Activated naive CD4-positive, alpha-beta T cell treated with anti-CD3 and anti-CD28 coated beads, Interleukin-2, amount 50 U/mL, for 72 hours (primary cell): Measurements from ENCODE around the gene PBX4. TPM values are rescaled to one million over a fixed set of nuclear protein-coding genes. Genes with fewer than 3 reads are reported as not detected.

Experiments used
- ATAC-seq, 2 donors: fragments of 150-1000 bp; cut with Tn5 transposase; 2 replicates each; pipeline ENCODE4 v1.10.0; 2021; ENCODE audit warnings: mild to moderate bottlenecking in 2 of 2, moderate library complexity in 2 of 2
- DNase-seq, 2 donors: peaks; one replicate each; pipeline ENCODE4 v3.0.0; 2021 to 2022; ENCODE audit warnings: low spot score in 2 of 2
- H3K27ac Mint-ChIP-seq, 2 donors: one replicate each; pipeline ENCODE4 v1.8.0; 2022; ENCODE audit warnings: mild to moderate bottlenecking in 2 of 2, mixed read lengths in 2 of 2
- H3K36me3 Mint-ChIP-seq, 2 donors: one replicate each; pipeline ENCODE4 v1.8.0; 2022; ENCODE audit warnings: mixed read lengths in 2 of 2
- H3K9me3 Mint-ChIP-seq, 2 donors: one replicate each; pipeline ENCODE4 v1.8.0; 2022; ENCODE audit warnings: mixed read lengths in 2 of 2
- total RNA-seq, 2 donors: library from RNA; stranded (reverse); gene quantifications; one replicate each; pipeline ENCODE4 v1.2.3, GENCODE V29; 2022

PBX4 gene
- total RNA-seq, 2 donors from 2014 or later: 27.6 to 37.3 TPM

GRCh38 chr19:19517235-19517619, 101.3 kb downstream of the PBX4 start:
- ATAC-seq (no peak), DNase-seq (no peak)
- H3K27ac Mint-ChIP-seq: peak overlapping the region; percentile 93 to 97
- H3K36me3 Mint-ChIP-seq: peaks cover 14 to 22% of the 10 kb centered on the region in 2 donors
- H3K9me3 Mint-ChIP-seq: no peaks in the 10 kb centered on the region

- Mint-ChIP-seq H3K9me3 (no peaks in the 10 kb centered on the region), H3K36me3 (peaks cover 14 to 20% of the 10 kb centered on the region in 2 donors), H3K27ac (peak within 1 kb of the TSS; percentile 93 to 97)
- DNase-seq (peak; percentile 95 to 96), ATAC-seq (peak; percentile 93 to 96)
These were observed 102.6 kb downstream of the PBX4 start, which contains the start of gene NDUFA13 for GRCh38 chr19:19515642-19516519. TSS of gene NDUFA13 (plus strand) at chr19:19516225. CDS start at chr19:19516239, 14 bp downstream.

GRCh38 chr19:19514881-19515641, 103.4 kb downstream of the PBX4 start, which contains the start of gene TSSK6:
TSS of gene TSSK6 (minus strand) at chr19:19515548. CDS start at chr19:19515427, 121 bp downstream.
- H3K36me3 Mint-ChIP-seq: peaks cover 11 to 14% of the 10 kb centered on the region in 2 donors
- DNase-seq: no peak
- peak within 1 kb of the TSS; percentile 93 to 97 for H3K27ac Mint-ChIP-seq
- no peaks in the 10 kb centered on the region for H3K9me3 Mint-ChIP-seq
- ATAC-seq: no peak

- H3K9me3 Mint-ChIP-seq: no peaks in the 10 kb centered on the region
- peak overlapping the region in 1 of 2 donors; percentile 84 for H3K27ac Mint-ChIP-seq
- ATAC-seq (no peak), DNase-seq (no peak)
- H3K36me3 Mint-ChIP-seq: peaks cover 3 to 11% of the 10 kb centered on the region in 2 donors
These were observed 104.3 kb downstream of the PBX4 start for GRCh38 chr19:19514215-19514657.

- Mint-ChIP-seq H3K36me3 (peaks cover 0 to 9% of the 10 kb centered on the region in 2 donors), H3K27ac (peak overlapping the region in 1 of 2 donors; percentile 84), H3K9me3 (no peaks in the 10 kb centered on the region)
- ATAC-seq (no peak), DNase-seq (no peak)
These were observed 104.8 kb downstream of the PBX4 start for GRCh38 chr19:19513682-19514081.

Other genes starting within 250 kb of the PBX4 start
- 100 to 1,000 TPM; 122 to 134 TPM for gene GATAD2A, start 213.0 kb downstream of the PBX4 start, total RNA-seq
- gene TSSK6, start 103.1 kb downstream of the PBX4 start, total RNA-seq: 1 to 10 TPM; 3.8 to 5.5 TPM
- 100 to 1,000 TPM; 358 to 407 TPM for gene NDUFA13, start 102.5 kb downstream of the PBX4 start, total RNA-seq
- gene YJEFN3, start 89.8 kb downstream of the PBX4 start, total RNA-seq: 10 to 100 TPM in 1 of 2 donors, 1 to 10 TPM in 1; 5.7 to 11.3 TPM
- gene CILP2, start 80.4 kb downstream of the PBX4 start, total RNA-seq: under 1 TPM; 0.25 to 0.31 TPM
- 100 to 1,000 TPM in 1 of 2 donors, 10 to 100 TPM in 1; 35.4 to 122 TPM for gene LPAR2, start 9.5 kb upstream of the PBX4 start, total RNA-seq
- gene GMIP, start 25.0 kb upstream of the PBX4 start, total RNA-seq: 100 to 1,000 TPM in 1 of 2 donors, 10 to 100 TPM in 1; 69.7 to 106 TPM
- gene ATP13A1, start 45.0 kb upstream of the PBX4 start, total RNA-seq: 10 to 100 TPM; 35.6 to 83.0 TPM
- 10 to 100 TPM; 66.9 to 79.6 TPM for gene ZNF101, start 50.2 kb upstream of the PBX4 start, total RNA-seq
- gene ZNF14, start 114.4 kb upstream of the PBX4 start, total RNA-seq: 10 to 100 TPM in 1 of 2 donors, 1 to 10 TPM in 1; 7.3 to 11.6 TPM
- 10 to 100 TPM; 31.7 to 36.2 TPM for gene ZNF506, start 203.1 kb upstream of the PBX4 start, total RNA-seq
- gene ZNF253, start 247.2 kb upstream of the PBX4 start, total RNA-seq: 10 to 100 TPM; 19.9 to 20.7 TPM